Vein endothelial cell (primary cell): ENCODE data around the gene IFI44L. TPM values are rescaled to one million over a fixed set of nuclear protein-coding genes. Genes with fewer than 3 reads are reported as not detected.

ENCODE experiments used
- total RNA-seq: library from RNA; depleted of rRNA; stranded (reverse); fragments of >200 nt; gene quantifications from 2 replicates; pipeline ENCODE4 v1.2.3, GENCODE V29; 2012

IFI44L gene
- total RNA-seq = 1.3 and 1.5 TPM in 2 replicates

DNA sequence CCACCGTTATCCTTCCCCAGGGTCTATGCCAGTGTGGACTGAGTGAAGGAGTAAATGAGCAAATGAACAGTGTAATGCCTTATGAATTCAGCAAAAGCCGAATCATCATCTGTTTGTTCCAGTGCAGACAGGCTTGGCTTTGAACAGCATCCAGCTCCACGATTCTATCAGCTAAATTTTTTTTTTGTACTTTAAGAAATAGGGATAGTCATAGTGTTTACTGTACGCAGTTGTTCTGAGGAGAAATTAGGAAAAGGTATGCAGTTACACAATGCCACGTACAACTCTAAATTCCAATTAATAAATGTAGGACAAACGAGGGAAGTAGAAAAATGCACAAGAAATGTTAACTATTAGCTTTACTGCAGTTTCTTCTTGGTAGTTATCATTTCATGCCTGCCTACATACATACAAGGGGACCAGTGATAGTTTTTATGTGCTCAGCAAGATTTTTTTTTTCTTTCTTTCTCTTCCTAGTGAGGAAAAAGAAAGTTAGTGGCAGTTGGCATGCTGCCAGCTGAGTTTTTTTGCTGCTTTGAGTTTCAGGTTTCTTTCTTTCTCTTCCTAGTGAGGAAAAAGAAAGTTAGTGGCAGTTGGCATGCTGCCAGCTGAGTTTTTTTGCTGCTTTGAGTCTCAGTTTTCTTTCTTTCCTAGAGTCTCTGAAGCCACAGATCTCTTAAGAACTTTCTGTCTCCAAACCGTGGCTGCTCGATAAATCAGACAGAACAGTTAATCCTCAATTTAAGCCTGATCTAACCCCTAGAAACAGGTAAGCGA is at the start of gene IFI44L:
TSS of gene IFI44L (plus strand) at position 646 of the 777 bp plus-strand sequence. CDS start 7,468 bp downstream, outside the sequence.

DNA sequence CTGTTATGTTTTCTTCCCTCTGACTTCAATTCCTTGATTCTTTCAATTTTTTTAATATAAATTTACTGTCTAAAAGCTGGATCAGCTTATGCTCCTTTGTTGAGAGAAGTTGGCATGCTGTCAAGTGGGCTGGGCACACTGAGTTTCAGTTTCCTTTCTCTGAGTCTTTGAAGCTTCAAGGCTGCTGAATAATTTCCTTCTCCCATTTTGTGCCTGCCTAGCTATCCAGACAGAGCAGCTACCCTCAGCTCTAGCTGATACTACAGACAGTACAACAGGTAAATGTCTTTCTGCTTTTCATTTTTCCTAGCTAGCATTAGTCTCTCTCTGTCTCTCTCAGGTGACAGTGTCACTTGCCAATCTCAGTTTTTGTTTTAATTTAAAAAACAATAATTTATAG is 29.4 kb downstream of the IFI44L start, which contains the start of gene IFI44:
TSS of gene IFI44 (plus strand) at position 204 of the 400 bp plus-strand sequence. CDS start 365 bp downstream, outside the sequence.

Other genes starting within 250 kb of the IFI44L start
- under 0.01 and 0.48 TPM in 2 replicates for gene PTGFR, start 129.5 kb upstream of the IFI44L start, total RNA-seq
- gene IFI44, start 29.4 kb downstream of the IFI44L start, total RNA-seq = 13.1 and 13.4 TPM in 2 replicates